Lung (tissue), 12 donors: ENCODE measurements around the gene CLSTN1. TPM values are rescaled to one million over a fixed set of nuclear protein-coding genes. Genes with fewer than 3 reads are reported as not detected.

Experiments used
- ATAC-seq: fragments of 200-7000 bp; cut with Tn5 transposase; one replicate; pipeline ENCODE4 v1.9.1; 2020; ENCODE audit warnings: moderate number of reproducible peaks; ENCODE audit not compliant: insufficient read depth, low FRiP score
- DNase-seq, 3 donors: peaks; one replicate each; pipeline ENCODE4 v3.0.0-alpha.2; 2013 to 2017
- H3K27ac ChIP-seq, 2 donors: one replicate each; pipeline ENCODE4 v1.5.1; 2013; ENCODE audit warnings: mild to moderate bottlenecking in 2 of 2, moderate library complexity in 2 of 2, control low read depth in 1 of 2, inconsistent platforms in 1 of 2, low read depth in 1 of 2, low read length in 1 of 2
- H3K27me3 ChIP-seq, 3 donors: one replicate each; pipeline ENCODE4 v1.5.1; 2013; ENCODE audit warnings: low read length in 2 of 3; ENCODE audit not compliant: control insufficient read depth in 3 of 3, insufficient read depth in 3 of 3
- H3K36me3 ChIP-seq, 4 donors: one replicate each; pipeline ENCODE4 v1.5.1; 2013; ENCODE audit warnings: low read length in 4 of 4, mild to moderate bottlenecking in 1 of 4, moderate library complexity in 1 of 4; ENCODE audit not compliant: control insufficient read depth in 4 of 4, insufficient read depth in 4 of 4
- H3K4me1 ChIP-seq, 5 donors: one replicate each; pipeline ENCODE4 v1.5.1; 2013; ENCODE audit warnings: low read length in 5 of 5, mild to moderate bottlenecking in 2 of 5, moderate library complexity in 1 of 5; ENCODE audit not compliant: control insufficient read depth in 5 of 5, insufficient read depth in 5 of 5
- H3K4me3 ChIP-seq: one replicate; pipeline ENCODE4 v1.5.1; 2013; ENCODE audit warnings: mild to moderate bottlenecking, control low read depth, moderate library complexity
- H3K9ac ChIP-seq, 2 donors: one replicate each; pipeline ENCODE4 v1.5.1; 2013; ENCODE audit warnings: low read length in 2 of 2, control low read depth in 1 of 2; ENCODE audit not compliant: insufficient read depth in 1 of 2
- H3K9me3 ChIP-seq, 4 donors: one replicate each; pipeline ENCODE4 v1.5.1; 2013; ENCODE audit warnings: low read length in 3 of 4, mild to moderate bottlenecking in 1 of 4, moderate library complexity in 1 of 4; ENCODE audit not compliant: control insufficient read depth in 4 of 4, insufficient read depth in 3 of 4
- CTCF ChIP-seq: IDR thresholded peaks from 2 replicates; pipeline ENCODE4 v1.5.1; 2012; ENCODE audit warnings: mild to moderate bottlenecking; ENCODE audit errors: control extremely low read depth, extremely low read depth
- WGBS, 2 donors: extraction: QIAGEN DNeasy Blood & Tissue Kit; methylation state at CpG; one replicate each; pipeline ENCODE4 v1.1.7; 2013; 5-methylcytosine and 5-hydroxymethylcytosine counted together
- polyA plus RNA-seq, 2 donors: library from polyadenylated mRNA; stranded (reverse); fragments of 200-250 nt; gene quantifications; one replicate each; pipeline ENCODE4 v1.2.1, GENCODE V29; 2013
- total RNA-seq, 2 donors: library from RNA; depleted of rRNA in 1 of 2; stranded (reverse); fragments of >200 nt in 1 of 2; gene quantifications; one replicate each; pipeline ENCODE4 v1.2.1, GENCODE V29; 2014 to 2021
- donor health status: control.
- donor health status: control.
- donor health status: Bipolar disorder and iron deficiency.
- donor health status: healthy.
- donor health status: DM: yes; HTN: yes; CAD: no.

The CLSTN1 gene
- total and polyA plus RNA-seq, 4 donors: 37.1 to 88.0 (median 61.8) TPM

DNA sequence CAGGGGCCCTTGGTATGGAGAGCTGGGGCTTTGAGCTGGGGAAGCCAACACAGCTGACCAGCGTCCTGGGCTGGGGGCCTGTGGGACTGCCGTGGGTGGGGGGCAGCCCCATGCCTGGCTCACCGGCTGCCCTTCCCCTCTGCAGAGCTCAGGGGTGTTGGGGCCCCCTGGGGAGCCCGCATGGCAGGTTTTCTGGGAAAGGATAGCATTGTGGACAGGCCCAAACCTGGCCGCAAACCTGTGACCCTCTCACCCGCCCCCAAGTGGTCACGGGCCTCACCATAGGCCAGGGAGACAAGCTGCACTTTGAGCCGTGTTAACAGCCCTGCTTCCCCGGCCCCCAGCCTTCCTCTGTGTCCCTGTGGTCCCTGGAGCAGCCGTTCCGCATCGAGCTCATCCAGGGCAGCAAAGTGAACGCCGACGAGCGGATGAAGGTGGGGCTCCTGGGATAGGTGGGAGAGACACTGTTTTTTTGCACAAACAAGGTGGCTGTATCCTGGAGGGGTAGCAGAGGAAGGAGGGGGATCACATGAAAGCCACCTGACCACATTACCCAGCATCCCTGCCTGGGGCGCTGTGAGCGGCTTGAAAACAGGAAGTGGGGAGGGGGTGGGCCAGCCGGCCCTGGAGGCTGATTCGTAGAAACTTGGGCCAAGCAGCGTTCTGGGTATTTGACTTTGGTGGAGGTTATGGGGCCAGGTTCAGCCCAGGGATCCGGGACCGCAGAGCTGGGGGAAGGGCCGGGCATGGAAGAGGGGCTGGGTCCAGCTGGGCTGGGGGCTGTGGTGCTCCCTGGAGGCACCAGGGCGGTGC is 106.4 kb downstream of the CLSTN1 start:
- WGBS, 2 donors: 25 to 54% methylated on average over 25 of the region's 25 CpGs
- H3K27ac ChIP-seq: peak overlapping the region in 1 of 2 donors; percentile 30

DNA sequence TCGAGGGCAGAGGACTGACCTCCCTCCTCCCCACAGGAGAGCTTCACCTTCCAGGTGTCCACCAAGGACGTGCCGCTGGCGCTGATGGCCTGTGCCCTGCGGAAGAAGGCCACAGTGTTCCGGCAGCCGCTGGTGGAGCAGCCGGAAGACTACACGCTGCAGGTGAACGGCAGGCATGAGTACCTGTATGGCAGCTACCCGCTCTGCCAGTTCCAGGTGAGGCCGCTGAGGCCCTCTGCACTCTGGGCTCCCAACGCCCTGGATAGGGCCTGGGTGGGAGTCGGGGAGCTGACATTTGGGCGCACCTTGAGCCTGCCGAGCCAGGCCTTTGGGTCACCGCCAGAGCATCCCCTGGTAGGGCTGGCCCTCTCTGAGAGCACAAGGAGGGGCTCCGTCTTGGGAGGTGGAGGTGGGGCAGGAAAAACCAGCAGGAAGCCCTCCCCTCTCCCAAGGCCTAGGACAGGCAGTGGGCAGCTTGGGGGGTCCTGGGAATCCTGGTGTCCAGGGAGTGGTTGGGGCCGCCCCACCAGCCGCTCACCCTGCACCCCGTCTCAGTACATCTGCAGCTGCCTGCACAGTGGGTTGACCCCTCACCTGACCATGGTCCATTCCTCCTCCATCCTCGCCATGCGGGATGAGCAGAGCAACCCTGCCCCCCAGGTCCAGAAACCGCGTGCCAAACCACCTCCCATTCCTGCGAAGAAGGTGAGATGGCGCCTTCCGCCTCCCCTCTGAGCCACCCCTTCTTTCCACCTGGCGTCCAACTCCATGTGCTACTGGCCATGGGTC is 107.2 kb downstream of the CLSTN1 start:
- no peaks in the 10 kb centered on the region for H3K27me3 ChIP-seq
- WGBS, 2 donors: 90 to 91% methylated on average over 29 of the region's 29 CpGs
- H3K36me3 ChIP-seq: peaks cover 0 to 35% (median 0%) of the 10 kb centered on the region in 4 donors
- peak overlapping the region in 1 of 2 donors; percentile 21 for H3K27ac ChIP-seq
- H3K9ac ChIP-seq: no peak overlapping the region
- DNase-seq: no peak
- no peak for ATAC-seq
- H3K4me1 ChIP-seq: peaks cover 0 to 8% (median 0%) of the 10 kb centered on the region in 5 donors
- no peak overlapping the region for H3K4me3 ChIP-seq
- H3K9me3 ChIP-seq: no peaks in the 10 kb centered on the region
- no peak for TF ChIP-seq CTCF

More for the DNA sequence above, 106.4 kb downstream of the CLSTN1 start:
- H3K4me3 ChIP-seq: peak overlapping the region; percentile 0
- H3K36me3 ChIP-seq: peaks cover 0 to 39% (median 0%) of the 10 kb centered on the region in 4 donors
- peak overlapping the region in 1 of 2 donors; percentile 25 for H3K9ac ChIP-seq
- H3K9me3 ChIP-seq: no peaks in the 10 kb centered on the region
- no peaks in the 10 kb centered on the region for H3K27me3 ChIP-seq
- DNase-seq (peak; percentile 62 to 86 (median 70)), ATAC-seq (peak; percentile 64)
- H3K4me1 ChIP-seq: peaks cover 0 to 8% (median 0%) of the 10 kb centered on the region in 5 donors
- TF ChIP-seq CTCF: no peak

DNA sequence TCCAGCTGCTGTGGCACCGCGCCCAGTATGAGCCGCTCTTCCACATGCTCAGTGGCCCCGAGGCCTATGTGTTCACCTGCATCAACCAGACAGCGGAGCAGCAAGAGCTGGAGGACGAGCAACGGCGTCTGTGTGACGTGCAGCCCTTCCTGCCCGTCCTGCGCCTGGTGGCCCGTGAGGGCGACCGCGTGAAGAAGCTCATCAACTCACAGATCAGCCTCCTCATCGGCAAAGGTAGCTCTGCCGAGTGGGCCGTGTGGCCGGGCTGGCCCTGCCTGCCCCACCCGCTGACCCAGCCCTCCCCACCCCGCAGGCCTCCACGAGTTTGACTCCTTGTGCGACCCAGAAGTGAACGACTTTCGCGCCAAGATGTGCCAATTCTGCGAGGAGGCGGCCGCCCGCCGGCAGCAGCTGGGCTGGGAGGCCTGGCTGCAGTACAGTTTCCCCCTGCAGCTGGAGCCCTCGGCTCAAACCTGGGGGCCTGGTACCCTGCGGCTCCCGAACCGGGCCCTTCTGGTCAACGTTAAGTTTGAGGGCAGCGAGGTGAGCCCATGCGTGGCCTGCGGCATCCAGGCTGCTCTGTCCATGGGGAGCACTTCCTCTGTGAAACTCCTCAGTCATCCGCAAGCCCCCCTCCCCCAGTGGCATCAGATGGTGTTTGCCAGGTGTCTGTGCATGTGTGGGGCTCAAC is 108.1 kb downstream of the CLSTN1 start:
- no peak for TF ChIP-seq CTCF
- no peak overlapping the region for H3K27ac ChIP-seq
- H3K27me3 ChIP-seq: no peaks in the 10 kb centered on the region
- 88 to 93% methylated on average over 40 of the region's 40 CpGs for WGBS, 2 donors
- ATAC-seq (no peak), DNase-seq (no peak)
- H3K36me3 ChIP-seq: peaks cover 0 to 26% (median 0%) of the 10 kb centered on the region in 4 donors
- no peak overlapping the region for H3K9ac ChIP-seq
- H3K4me1 ChIP-seq: peaks cover 0 to 8% (median 0%) of the 10 kb centered on the region in 5 donors
- H3K9me3 ChIP-seq: no peaks in the 10 kb centered on the region
- no peak overlapping the region for H3K4me3 ChIP-seq
